H1 (cell line): Measurements from ENCODE around the gene REG1A. TPM values are rescaled to one million over a fixed set of nuclear protein-coding genes. Genes with fewer than 3 reads are reported as not detected.

Source experiments
- CTCF ChIA-PET: fragments of 300-600 bp; sonication (Branson Sonifier 250); formaldehyde crosslinking; loops from one replicate; lab custom pipeline; 2021; ENCODE audit not compliant: partially characterized antibody; lab: Charles Lee
- POLR2A ChIA-PET: fragments of 300-600 bp; sonication (Branson Sonifier 250); formaldehyde crosslinking; loops from one replicate; lab custom pipeline; 2021; ENCODE audit warnings: inconsistent platforms; ENCODE audit not compliant: partially characterized antibody; lab: Charles Lee
- DNase-seq, 2 experiments: peaks; one replicate each; pipeline versions ENCODE4 v3.0.0 to v3.0.0-alpha.2; 2010 to 2022; ENCODE audit warnings: low spot score in 2 of 2, low read depth in 1 of 2, mixed read lengths in 1 of 2
- FAIRE-seq: peaks from 2 replicates; lab custom pipeline; 2011; peaks lifted over from hg19 to GRCh38; lab: Jason Lieb, UNC
- H2AFZ ChIP-seq: 2 replicates; pipeline ENCODE4 v1.8.1; 2012; ENCODE audit warnings: low read length, inconsistent platforms
- H2AK5ac ChIP-seq: 2 replicates; pipeline ENCODE4 v1.6.1; 2013; ENCODE audit warnings: low read depth, low read length
- H2BK120ac ChIP-seq: replicated peaks from 2 replicates; pipeline ENCODE3; 2013; ENCODE audit warnings: low read depth, low read length, inconsistent platforms
- H2BK12ac ChIP-seq: 2 replicates; pipeline ENCODE4 v1.6.1; 2013; ENCODE audit warnings: low read depth, low read length
- H2BK15ac ChIP-seq: 2 replicates; pipeline ENCODE4 v1.6.1; 2013; ENCODE audit warnings: low read length
- H2BK20ac ChIP-seq: 2 replicates; pipeline ENCODE4 v1.6.1; 2013; ENCODE audit warnings: low read length
- H2BK5ac ChIP-seq: 2 replicates; pipeline ENCODE4 v1.6.1; 2013; ENCODE audit warnings: low read depth, low read length
- H3K14ac ChIP-seq: 2 replicates; pipeline ENCODE4 v1.6.1; 2013; ENCODE audit warnings: inconsistent platforms; ENCODE audit not compliant: insufficient read length
- H3K18ac ChIP-seq: 2 replicates; pipeline ENCODE4 v1.6.1; 2013; ENCODE audit warnings: low read length; ENCODE audit errors: extremely low read depth
- H3K23ac ChIP-seq: 2 replicates; pipeline ENCODE4 v1.6.1; 2013; ENCODE audit warnings: inconsistent platforms; ENCODE audit not compliant: insufficient read length
- H3K23me2 ChIP-seq: 2 replicates; pipeline ENCODE4 v1.6.1; 2013; ENCODE audit warnings: low read depth, low read length
- H3K27ac ChIP-seq: 2 replicates; pipeline ENCODE4 v1.6.1; 2011; ENCODE audit warnings: low read depth, low read length, inconsistent platforms
- H3K27me3 ChIP-seq, 4 experiments: replicated peaks in 1 of 4; 1 replicate in 1 of 4; 2 replicates in 3 of 4; pipeline versions ENCODE4 v1.6.1 to v1.8.1; 2011 to 2013; ENCODE audit warnings: low read length in 3 of 4, mild to moderate bottlenecking in 3 of 4, inconsistent platforms in 2 of 4, mixed read lengths in 2 of 4, moderate library complexity in 1 of 4; ENCODE audit not compliant: control insufficient read depth in 3 of 4, insufficient read depth in 3 of 4; ENCODE audit errors: extremely low read depth in 1 of 4
- H3K36me3 ChIP-seq, 4 experiments: 2 replicates each; pipeline versions ENCODE4 v1.6.1 to v1.8.1; 2011 to 2013; ENCODE audit warnings: mild to moderate bottlenecking in 4 of 4, low read length in 3 of 4, moderate library complexity in 2 of 4, control low read depth in 1 of 4, inconsistent platforms in 1 of 4; ENCODE audit not compliant: insufficient read depth in 4 of 4, control insufficient read depth in 2 of 4
- H3K4ac ChIP-seq: replicated peaks from 2 replicates; pipeline ENCODE3; 2013; ENCODE audit warnings: low read length, low read depth, mixed read lengths, inconsistent platforms; ENCODE audit not compliant: insufficient read length
- H3K4me1 ChIP-seq, 4 experiments: replicated peaks in 1 of 4; 1 replicate in 1 of 4; 2 replicates in 3 of 4; pipeline versions ENCODE4 v1.6.1 to v1.8.1; 2011 to 2013; ENCODE audit warnings: low read length in 3 of 4, inconsistent platforms in 2 of 4, mixed read lengths in 1 of 4; ENCODE audit not compliant: insufficient read depth in 4 of 4, control insufficient read depth in 3 of 4
- H3K4me2 ChIP-seq, 2 experiments: 2 replicates each; pipeline versions ENCODE4 v1.6.1 to v1.8.1; 2011 to 2013; ENCODE audit warnings: low read depth in 2 of 2, low read length in 2 of 2, control low read depth in 1 of 2, inconsistent platforms in 1 of 2, mild to moderate bottlenecking in 1 of 2; ENCODE audit not compliant: insufficient read depth in 1 of 2
- H3K4me3 ChIP-seq, 4 experiments: fragments of 200-600, 300-600 bp in 1 of 4; sonication (generic), shearing (Covaris generic), sonication (Bioruptor Twin) in 1 of 4; 2 replicates each; pipeline versions ENCODE4 v1.5.1 to v1.8.1; 2011 to 2016; ENCODE audit warnings: low read length in 4 of 4, low read depth in 3 of 4, control low read depth in 2 of 4, inconsistent platforms in 2 of 4, mild to moderate bottlenecking in 2 of 4, mixed read lengths in 1 of 4, moderate library complexity in 1 of 4; ENCODE audit not compliant: insufficient read depth in 2 of 4; ENCODE audit errors: extremely low read depth in 1 of 4
- H3K56ac ChIP-seq: replicated peaks from 2 replicates; pipeline ENCODE3; 2013; ENCODE audit warnings: low read depth, mild to moderate bottlenecking, mixed read lengths, low read length, inconsistent platforms; ENCODE audit not compliant: insufficient read length
- H3K79me1 ChIP-seq: 2 replicates; pipeline ENCODE4 v1.6.1; 2013; ENCODE audit warnings: low read depth, low read length, control low read depth
- H3K79me2 ChIP-seq, 2 experiments: 2 replicates each; pipeline versions ENCODE4 v1.6.1 to v1.8.1; 2012 to 2013; ENCODE audit warnings: low read length in 2 of 2, mild to moderate bottlenecking in 2 of 2, inconsistent platforms in 1 of 2; ENCODE audit not compliant: insufficient read depth in 2 of 2, control insufficient read depth in 1 of 2
- H3K9ac ChIP-seq, 4 experiments: replicated peaks in 1 of 4; 1 replicate in 1 of 4; 2 replicates in 3 of 4; pipeline versions ENCODE4 v1.6.1 to v1.8.1; 2011 to 2013; ENCODE audit warnings: low read depth in 3 of 4, low read length in 3 of 4, control low read depth in 2 of 4, mild to moderate bottlenecking in 2 of 4, moderate library complexity in 2 of 4, inconsistent platforms in 1 of 4; ENCODE audit errors: extremely low read depth in 1 of 4
- H3K9me3 ChIP-seq, 2 experiments: 2 replicates each; pipeline versions ENCODE4 v1.6.1 to v1.8.1; 2012 to 2013; ENCODE audit warnings: mild to moderate bottlenecking in 2 of 2, moderate library complexity in 2 of 2, control low read depth in 1 of 2, inconsistent platforms in 1 of 2, low read depth in 1 of 2, low read length in 1 of 2, mixed read lengths in 1 of 2; ENCODE audit not compliant: insufficient read depth in 2 of 2
- H4K20me1 ChIP-seq, 2 experiments: replicated peaks in 1 of 2; 2 replicates each; pipeline versions ENCODE3 to v1.8.1; 2011 to 2013; ENCODE audit warnings: inconsistent platforms in 2 of 2, low read length in 2 of 2, mild to moderate bottlenecking in 1 of 2; ENCODE audit not compliant: insufficient read depth in 2 of 2, control insufficient read depth in 1 of 2
- H4K5ac ChIP-seq: 2 replicates; pipeline ENCODE4 v1.6.1; 2013; ENCODE audit warnings: low read length, low read depth, mixed read lengths, inconsistent platforms; ENCODE audit not compliant: insufficient read length
- H4K8ac ChIP-seq: 2 replicates; pipeline ENCODE4 v1.8.0; 2013; ENCODE audit warnings: mild to moderate bottlenecking, moderate library complexity, low read length, inconsistent platforms; ENCODE audit not compliant: insufficient read depth; ENCODE audit errors: extremely low read depth
- H4K91ac ChIP-seq: replicated peaks from 2 replicates; pipeline ENCODE3; 2013; ENCODE audit warnings: low read length, mixed read lengths, inconsistent platforms; ENCODE audit not compliant: insufficient read length
- BACH1 ChIP-seq: IDR thresholded peaks from 2 replicates; pipeline ENCODE4 v1.6.1; 2012; ENCODE audit warnings: low read length, improper control_type of control experiment
- CREB1 ChIP-seq: IDR thresholded peaks from 2 replicates; pipeline ENCODE4 v1.6.1; 2012; ENCODE audit warnings: inconsistent platforms
- FOSL1 ChIP-seq: IDR thresholded peaks from 2 replicates; pipeline ENCODE4 v1.6.1; 2011; ENCODE audit warnings: mild to moderate bottlenecking, low read depth, low read length, moderate library complexity; ENCODE audit not compliant: insufficient read depth
- MAFK ChIP-seq: IDR thresholded peaks from 2 replicates; pipeline ENCODE4 v1.6.1; 2012; ENCODE audit warnings: low read depth, mild to moderate bottlenecking, improper control_type of control experiment, low read length
- SP4 ChIP-seq: IDR thresholded peaks from 2 replicates; pipeline ENCODE4 v1.6.1; 2012; ENCODE audit warnings: low read length, inconsistent platforms
- USF2 ChIP-seq: IDR thresholded peaks from 2 replicates; pipeline ENCODE4 v1.6.1; 2011; ENCODE audit warnings: low read length, improper control_type of control experiment
- WGBS, 2 experiments: shearing (Covaris generic) in 1 of 2; methylation state at CpG; one replicate each; pipeline versions ENCODE4 v1.1.6 to v1.1.7; 2013 to 2015; ENCODE audit warnings: low lambda C conversion rate in 2 of 2, mixed read lengths in 2 of 2, inconsistent platforms in 1 of 2, low coverage in 1 of 2, missing lambda C conversion rate in 1 of 2; ENCODE audit not compliant: insufficient replicate concordance in 2 of 2, insufficient coverage in 1 of 2, insufficient read length in 1 of 2; ENCODE audit errors: extremely low coverage in 1 of 2, missing lambda C conversion rate in 1 of 2; 5-methylcytosine and 5-hydroxymethylcytosine counted together
- polyA plus RNA-seq, 7 experiments: library from polyadenylated mRNA; depleted of rRNA in 3 of 7; stranded (reverse) in 5 of 7; unstranded in 2 of 7; fragments of >200 nt in 5 of 7; fragments of 200-250 nt in 2 of 7; gene quantifications; 1 replicate in 5 of 7; 2 replicates in 1 of 7; 4 replicates in 1 of 7; pipeline versions ENCODE4 v1.2.1 to v1.2.3, GENCODE V29; 2011 to 2013; ENCODE audit warnings: missing spikeins in 2 of 7, mixed read lengths in 2 of 7
- total RNA-seq: library from RNA; stranded (reverse); fragmentation: NEBNext Ultra II Directional; extraction: Animal tissue kit (Norgen Biotek cat#: 25700); gene quantifications from 2 replicates; pipeline ENCODE4 v1.2.1, GENCODE V29; 2021

Gene REG1A
- total and polyA plus RNA-seq, 2 of the 8 experiments (the other 6 are each of a cell fraction or from before 2014, with no cell fraction given) = not detected

- POLR2A ChIA-PET = interaction anchor here (0.6 kb wide), 1 partner anchor 933 kb away, joined by 3 read pairs; no protein-coding TSS in a partner anchor
- 0 out of 4 replicates have a peak, but pooled peaks cover 0 to 2% of the 10 kb centered on the region in 2 experiments for H3K9me3 ChIP-seq
- no peaks in the 10 kb centered on the region for H3K79me1 ChIP-seq
- no peak overlapping the region for H2BK15ac ChIP-seq
- TF ChIP-seq BACH1 (no peak), USF2 (no peak), CREB1 (no peak), MAFK (no peak), FOSL1 (no peak), SP4 (no peak)
- H3K23me2 ChIP-seq = no peaks in the 10 kb centered on the region
- FAIRE-seq (no peak), DNase-seq (no peak)
- H2AFZ ChIP-seq = no peak overlapping the region
- no peak overlapping the region for H3K27ac ChIP-seq
- no peaks in the 10 kb centered on the region for H3K79me2 ChIP-seq
- H2BK12ac ChIP-seq = no peak overlapping the region
- H3K4ac ChIP-seq = no peak overlapping the region
- H4K91ac ChIP-seq = no peak overlapping the region
- H4K5ac ChIP-seq = no peak overlapping the region
- 94% methylated on average over 3 of the region's 3 CpGs; no CpG with 5 or more reads in 1 of the 2 experiments for WGBS, 2 experiments
- H2BK120ac ChIP-seq = no peak overlapping the region
- H3K9ac ChIP-seq = no peak overlapping the region
- no peaks in the 10 kb centered on the region for H3K36me3 ChIP-seq
- no peak overlapping the region for H3K4me3 ChIP-seq
- H4K20me1 ChIP-seq = no peaks in the 10 kb centered on the region
- H3K4me2 ChIP-seq = no peak overlapping the region
- 0 out of 7 replicates have a peak, but pooled peaks cover 0 to 3% (median 1%) of the 10 kb centered on the region in 4 experiments for H3K4me1 ChIP-seq
- no peaks in the 10 kb centered on the region for H3K27me3 ChIP-seq
- H2BK5ac ChIP-seq = no peak overlapping the region
- no peak overlapping the region for H3K23ac ChIP-seq
- no peak overlapping the region for H4K8ac ChIP-seq
- no peak overlapping the region for H3K56ac ChIP-seq
- H3K14ac ChIP-seq = no peak overlapping the region
- no peak overlapping the region for H2AK5ac ChIP-seq
- H3K18ac ChIP-seq = no peak overlapping the region
- CTCF ChIA-PET = interaction anchor here (0.6 to 1.1 kb wide), 3 partner anchors 10 to 313 kb away, joined by 3 read pairs; no protein-coding TSS in a partner anchor
- no peak overlapping the region for H2BK20ac ChIP-seq
Observed at GRCh38 chr2:79085382-79085781, 34.9 kb upstream of the REG1A start.
